GM18526 (cell line): ENCODE data around the gene FEN1.

Experiments used
- POLR2A ChIP-seq: IDR thresholded peaks from 3 replicates; pipeline ENCODE4 v1.6.1; 2011; ENCODE audit not compliant: insufficient read length; ENCODE audit errors: extremely low read depth

The FEN1 gene

GRCh38 chr11:61833471-61833870 lies 40.8 kb downstream of the FEN1 start:
- TF ChIP-seq POLR2A, result no peak

- no peak for TF ChIP-seq POLR2A
Measured at GRCh38 chr11:61833926-61834277, 41.2 kb downstream of the FEN1 start.

- peak; percentile 58 for TF ChIP-seq POLR2A
Measured at GRCh38 chr11:61834278-61835048, 41.8 kb downstream of the FEN1 start.

GRCh38 chr11:61836193-61836592 lies 43.5 kb downstream of the FEN1 start:
- TF ChIP-seq POLR2A, result no peak

GRCh38 chr11:61837411-61838005 lies 44.8 kb downstream of the FEN1 start:
- TF ChIP-seq POLR2A, result no peak

GRCh38 chr11:61838501-61838900 lies 45.8 kb downstream of the FEN1 start:
- TF ChIP-seq POLR2A, result no peak

GRCh38 chr11:61838921-61839320 lies 46.2 kb downstream of the FEN1 start:
- TF ChIP-seq POLR2A, result no peak

- no peak for TF ChIP-seq POLR2A
Measured at GRCh38 chr11:61839742-61840141, 47.0 kb downstream of the FEN1 start.

GRCh38 chr11:61840371-61840770 lies 47.7 kb downstream of the FEN1 start:
- no peak for TF ChIP-seq POLR2A

GRCh38 chr11:61841636-61842527 lies 49.2 kb downstream of the FEN1 start:
- TF ChIP-seq POLR2A, result no peak

GRCh38 chr11:61842528-61842820 lies 49.8 kb downstream of the FEN1 start:
- TF ChIP-seq POLR2A, result no peak

- TF ChIP-seq POLR2A, result no peak
Measured at GRCh38 chr11:61844909-61845565, 52.3 kb downstream of the FEN1 start.

- TF ChIP-seq POLR2A, result no peak
Measured at GRCh38 chr11:61846362-61847020, 53.8 kb downstream of the FEN1 start.
